Esophagus squamous epithelium (tissue), 5 donors: ENCODE data around the gene PRDM2. TPM values are rescaled to one million over a fixed set of nuclear protein-coding genes. Genes with fewer than 3 reads are reported as not detected.

Source experiments
- DNase-seq: peaks from one replicate; lab custom pipeline; 2025; lab: John Stamatoyannopoulos, UW
- H3K27ac ChIP-seq, 4 donors: fragments of 200-600 bp; sonication (generic); one replicate each; pipeline ENCODE4 v1.5.1; 2016 to 2019; ENCODE audit warnings: mild to moderate bottlenecking in 1 of 4
- H3K27me3 ChIP-seq, 4 donors: fragments of 200-600 bp; sonication (generic); 1 replicate in 3 of 4; 2 replicates in 1 of 4; pipeline versions ENCODE4 v1.5.1 to v1.6.0; 2017 to 2021; ENCODE audit warnings: antibody characterized with exemption in 1 of 4
- H3K36me3 ChIP-seq, 3 donors: fragments of 200-600 bp; sonication (generic); one replicate each; pipeline ENCODE4 v1.5.1; 2016 to 2019
- H3K4me1 ChIP-seq, 3 donors: fragments of 200-600 bp; sonication (generic); one replicate each; pipeline ENCODE4 v1.5.1; 2017 to 2019
- H3K4me3 ChIP-seq, 4 donors: fragments of 200-600 bp; sonication (generic); 1 replicate in 3 of 4; 2 replicates in 1 of 4; pipeline ENCODE4 v1.5.1; 2016 to 2019; ENCODE audit warnings: mild to moderate bottlenecking in 2 of 4, moderate library complexity in 1 of 4
- H3K9me3 ChIP-seq, 3 donors: fragments of 200-600 bp; sonication (generic); one replicate each; pipeline ENCODE4 v1.5.1; 2016 to 2019
- CTCF ChIP-seq, 6 experiments: fragments of 450-650 bp in 4 of 6; fragments of 200-600 bp in 2 of 6; sonication (generic) in 2 of 6; IDR thresholded peaks; one replicate each; pipeline ENCODE4 v1.5.1; 2016 to 2019; ENCODE audit warnings: antibody characterized with exemption in 6 of 6, mild to moderate bottlenecking in 4 of 6, moderate library complexity in 4 of 6
- POLR2A ChIP-seq, 4 donors: fragments of 450-650 bp; IDR thresholded peaks; one replicate each; pipeline ENCODE4 v1.6.1; 2017; ENCODE audit warnings: antibody characterized with exemption in 4 of 4, mild to moderate bottlenecking in 4 of 4, moderate library complexity in 3 of 4
- WGBS, 2 donors: methylation state at CpG; one replicate each; pipeline ENCODE4 v1.1.5; 2018; 5-methylcytosine and 5-hydroxymethylcytosine counted together
- intact Hi-C: fragments of 100-400 bp; cut with DNase I; formaldehyde crosslinking; loops from one replicate; pipeline ENCODE4 v1.15.0; 2022
- total RNA-seq, 4 donors: library from RNA; depleted of rRNA; stranded (reverse); fragments of >200 nt; gene quantifications; one replicate each; pipeline ENCODE4 v1.1.0, GENCODE V29; 2016
- donor health status: DM: yes; HTN: yes; CAD: no.

Gene PRDM2
- total RNA-seq, 4 donors from 2014 or later: 19.2 to 37.4 (median 26.2) TPM

- Histone ChIP-seq H3K4me3 (no peak overlapping the region), H3K27ac (peak overlapping the region in 1 of 4 donors; percentile 54), H3K36me3 (peaks cover 0 to 80% (median 14%) of the 10 kb centered on the region in 3 donors), H3K9me3 (no peaks in the 10 kb centered on the region), H3K27me3 (no peaks in the 10 kb centered on the region), H3K4me1 (peaks cover 0 to 7% (median 0%) of the 10 kb centered on the region in 3 donors)
- DNase-seq: no peak
- 87 to 89% methylated on average over 11 to 13 of the region's 13 CpGs for WGBS, 2 donors
- intact Hi-C loops: no loop called here
- TF ChIP-seq CTCF (IDR thresholded peaks at IDR 0.05) (no peak), POLR2A (IDR thresholded peaks at IDR 0.05) (no peak)
These were observed 120.1 kb downstream of the PRDM2 start for GRCh38 chr1:13820055-13820454.

- peaks cover 0 to 7% (median 0%) of the 10 kb centered on the region in 3 donors for H3K4me1 ChIP-seq
- no peak for DNase-seq
- H3K4me3 ChIP-seq: no peak overlapping the region
- TF ChIP-seq POLR2A (IDR thresholded peaks at IDR 0.05): no peak
- no peak for TF ChIP-seq CTCF (IDR thresholded peaks at IDR 0.05)
- 52 to 83% methylated on average over 2 to 3 of the region's 8 CpGs for WGBS, 2 donors
- no peaks in the 10 kb centered on the region for H3K9me3 ChIP-seq
- H3K27me3 ChIP-seq: no peaks in the 10 kb centered on the region
- H3K27ac ChIP-seq: peak overlapping the region in 1 of 4 donors; percentile 54
- intact Hi-C loops: no loop called here
- H3K36me3 ChIP-seq: peaks cover 0 to 80% (median 14%) of the 10 kb centered on the region in 3 donors
These were observed 120.5 kb downstream of the PRDM2 start for GRCh38 chr1:13820456-13820855.

- 76 to 88% methylated on average over 17 to 22 of the region's 24 CpGs for WGBS, 2 donors
- Histone ChIP-seq H3K9me3 (no peaks in the 10 kb centered on the region), H3K27me3 (no peaks in the 10 kb centered on the region), H3K27ac (no peak overlapping the region), H3K36me3 (peaks cover 0 to 54% (median 0%) of the 10 kb centered on the region in 3 donors), H3K4me1 (peaks cover 0 to 15% (median 0%) of the 10 kb centered on the region in 3 donors), H3K4me3 (no peak overlapping the region)
- TF ChIP-seq POLR2A (IDR thresholded peaks at IDR 0.05): no peak
- no peak for DNase-seq
- intact Hi-C loops: no loop called here
These were observed 123.3 kb downstream of the PRDM2 start for GRCh38 chr1:13823126-13823880.

- intact Hi-C loops: no loop called here
These were observed 123.9 kb downstream of the PRDM2 start for GRCh38 chr1:13823936-13824335.

GRCh38 chr1:13824626-13825025 lies 124.6 kb downstream of the PRDM2 start:
- H3K27me3 ChIP-seq: no peaks in the 10 kb centered on the region
- H3K4me1 ChIP-seq: peaks cover 7 to 26% (median 10%) of the 10 kb centered on the region in 3 donors
- intact Hi-C loops: no loop called here
- no peaks in the 10 kb centered on the region for H3K9me3 ChIP-seq
- H3K4me3 ChIP-seq: no peak overlapping the region
- H3K36me3 ChIP-seq: peaks cover 0 to 44% (median 0%) of the 10 kb centered on the region in 3 donors
- DNase-seq: no peak
- WGBS, 2 donors: 88 to 91% methylated on average over 7 to 9 of the region's 9 CpGs
- no peak for TF ChIP-seq POLR2A (IDR thresholded peaks at IDR 0.05)
- no peak for TF ChIP-seq CTCF (IDR thresholded peaks at IDR 0.05)
- no peak overlapping the region for H3K27ac ChIP-seq

More at GRCh38 chr1:13823936-13824335, 123.9 kb downstream of the PRDM2 start:
- WGBS, 2 donors: 77 to 85% methylated on average over 11 of the region's 11 CpGs
- DNase-seq: no peak
- H3K36me3 ChIP-seq: peaks cover 0 to 48% (median 0%) of the 10 kb centered on the region in 3 donors
- H3K4me1 ChIP-seq: peaks cover 3 to 21% (median 4%) of the 10 kb centered on the region in 3 donors
- H3K4me3 ChIP-seq: no peak overlapping the region
- no peak for TF ChIP-seq POLR2A (IDR thresholded peaks at IDR 0.05)
- TF ChIP-seq CTCF (IDR thresholded peaks at IDR 0.05): no peak
- H3K27me3 ChIP-seq: no peaks in the 10 kb centered on the region
- no peak overlapping the region for H3K27ac ChIP-seq
- no peaks in the 10 kb centered on the region for H3K9me3 ChIP-seq
